Calu3 (cell line): Measurements from ENCODE around the gene SMTNL2. TPM values are rescaled to one million over a fixed set of nuclear protein-coding genes. Genes with fewer than 3 reads are reported as not detected.
"Not testable (repeated sequence)": the region's sequence is repeated elsewhere in the genome, so short reads cannot be mapped to it uniquely, and the experiment has no call there.

Experiments used
- BruUV-seq: library from RNA; stranded (reverse); fragments of 400-500 nt; replicated peaks from 2 replicates; lab custom pipeline; 2021; lab: Mats Ljungman, UMichigan
- CTCF ChIA-PET: fragments of 300-600 bp; sonication (Branson Sonifier 250); formaldehyde crosslinking; loops from one replicate; lab custom pipeline; 2022; ENCODE audit warnings: antibody characterized with exemption; lab: Charles Lee
- DNase-seq: peaks from one replicate; pipeline ENCODE4 v3.0.0; 2022
- H3K27ac Mint-ChIP-seq: one replicate; pipeline ENCODE4 v1.8.0; 2022; ENCODE audit warnings: mixed read lengths; ENCODE audit not compliant: unreplicated experiment
- H3K27me3 Mint-ChIP-seq: one replicate; pipeline ENCODE4 v1.8.0; 2022; ENCODE audit warnings: mixed read lengths; ENCODE audit not compliant: unreplicated experiment
- H3K36me3 Mint-ChIP-seq: one replicate; pipeline ENCODE4 v1.8.0; 2022; ENCODE audit warnings: mild to moderate bottlenecking, moderate library complexity, mixed read lengths; ENCODE audit not compliant: insufficient read depth, unreplicated experiment
- H3K4me1 Mint-ChIP-seq: one replicate; pipeline ENCODE4 v1.8.0; 2022; ENCODE audit warnings: mild to moderate bottlenecking, low read depth, mixed read lengths; ENCODE audit not compliant: unreplicated experiment
- H3K4me3 Mint-ChIP-seq: one replicate; pipeline ENCODE4 v1.8.0; 2022; ENCODE audit warnings: mild to moderate bottlenecking, low read depth, moderate library complexity, mixed read lengths; ENCODE audit not compliant: unreplicated experiment
- H3K9me3 Mint-ChIP-seq: one replicate; pipeline ENCODE4 v1.8.0; 2022; ENCODE audit warnings: low read depth, mixed read lengths; ENCODE audit not compliant: unreplicated experiment
- CTCF ChIP-seq: fragments of 200-600 bp; IDR thresholded peaks from one replicate; pipeline ENCODE4 v1.8.0; 2022; ENCODE audit warnings: antibody characterized with exemption; ENCODE audit not compliant: unreplicated experiment
- intact Hi-C: fragments of 100-400 bp; cut with micrococcal nuclease; formaldehyde crosslinking; loops from one replicate; pipeline ENCODE4 v1.10.0; 2022; ENCODE audit not compliant: unreplicated experiment
- total RNA-seq: library from RNA; stranded (reverse); gene quantifications from 2 replicates; pipeline ENCODE4 v1.2.3, GENCODE V29; 2022

SMTNL2 gene
- total RNA-seq, 1 experiment from 2014 or later = not detected

- intact Hi-C loops = no loop called here
- H3K4me3 Mint-ChIP-seq = no peak overlapping the region
- no peak overlapping the region for H3K27ac Mint-ChIP-seq
- H3K9me3 Mint-ChIP-seq = no peaks in the 10 kb centered on the region
- no peaks in the 10 kb centered on the region for H3K4me1 Mint-ChIP-seq
- no peak for DNase-seq
- CTCF ChIA-PET = interaction anchor here (1.5 kb wide), 1 partner anchor 9 kb away, joined by 4 read pairs; no protein-coding TSS in a partner anchor
- no TSS peak for BruUV-seq
- no peak for TF ChIP-seq CTCF
- no peaks in the 10 kb centered on the region for H3K36me3 Mint-ChIP-seq
- H3K27me3 Mint-ChIP-seq = peaks cover 33% of the 10 kb centered on the region
Measured at GRCh38 chr17:4576161-4576558, 8.2 kb upstream of the SMTNL2 start.

- Mint-ChIP-seq H3K27ac (no peak overlapping the region), H3K27me3 (peaks cover 40% of the 10 kb centered on the region), H3K36me3 (peaks cover 5% of the 10 kb centered on the region), H3K4me1 (no peaks in the 10 kb centered on the region), H3K4me3 (no peak overlapping the region), H3K9me3 (no peaks in the 10 kb centered on the region)
- DNase-seq = no peak
- no peak for TF ChIP-seq CTCF
- intact Hi-C loops = no loop called here
- no TSS peak for BruUV-seq
- CTCF ChIA-PET = interaction anchor here (1.5 kb wide), 1 partner anchor 10 kb away, joined by 4 read pairs; no protein-coding TSS in a partner anchor
Measured at GRCh38 chr17:4576729-4577322, 7.5 kb upstream of the SMTNL2 start.

- H3K4me3 Mint-ChIP-seq = no peak overlapping the region
- no peak for DNase-seq
- BruUV-seq = no TSS peak
- H3K27me3 Mint-ChIP-seq = peaks cover 47% of the 10 kb centered on the region
- CTCF ChIA-PET = interaction anchor here (1.5 kb wide), 1 partner anchor 10 kb away, joined by 4 read pairs; no protein-coding TSS in a partner anchor
- no peaks in the 10 kb centered on the region for H3K9me3 Mint-ChIP-seq
- H3K27ac Mint-ChIP-seq = no peak overlapping the region
- TF ChIP-seq CTCF = no peak
- peaks cover 5% of the 10 kb centered on the region for H3K36me3 Mint-ChIP-seq
- no peaks in the 10 kb centered on the region for H3K4me1 Mint-ChIP-seq
- intact Hi-C loops = no loop called here
Measured at GRCh38 chr17:4577386-4577993, 6.8 kb upstream of the SMTNL2 start.

DNA sequence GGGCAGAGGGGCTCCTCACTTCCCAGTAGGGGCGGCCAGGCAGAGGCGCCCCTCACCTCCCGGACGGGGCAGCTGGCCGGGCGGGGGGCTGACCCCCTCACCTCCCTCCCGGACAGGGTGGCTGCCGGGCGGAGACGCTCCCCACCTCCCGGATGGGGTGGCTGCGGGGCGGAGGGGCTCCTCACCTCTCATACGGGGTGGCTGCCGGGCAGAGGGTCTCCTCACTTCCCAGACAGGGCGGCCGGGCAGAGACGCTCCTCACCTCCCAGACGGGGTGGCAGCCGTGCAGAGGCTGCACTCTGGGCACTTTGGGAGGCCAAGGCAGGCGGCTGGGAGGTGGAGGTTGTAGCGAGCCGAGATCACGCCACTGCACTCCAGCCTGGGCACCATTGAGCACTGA is 6.0 kb upstream of the SMTNL2 start:
- DNase-seq, BruUV-seq, CTCF ChIA-PET, H3K9me3 Mint-ChIP-seq, intact Hi-C loops, H3K4me1 Mint-ChIP-seq, H3K36me3 Mint-ChIP-seq, H3K27ac Mint-ChIP-seq, H3K4me3 Mint-ChIP-seq: not testable (repeated sequence)
- peaks cover 55% of the 10 kb centered on the region for H3K27me3 Mint-ChIP-seq

- no peak overlapping the region for H3K27ac Mint-ChIP-seq
- peaks cover 5% of the 10 kb centered on the region for H3K36me3 Mint-ChIP-seq
- no peaks in the 10 kb centered on the region for H3K9me3 Mint-ChIP-seq
- no TSS peak for BruUV-seq
- intact Hi-C loops = no loop called here
- DNase-seq = no peak
- CTCF ChIA-PET = no interaction called here
- TF ChIP-seq CTCF = no peak
- peaks cover 65% of the 10 kb centered on the region for H3K27me3 Mint-ChIP-seq
- no peaks in the 10 kb centered on the region for H3K4me1 Mint-ChIP-seq
- no peak overlapping the region for H3K4me3 Mint-ChIP-seq
Measured at GRCh38 chr17:4579678-4580077, 4.7 kb upstream of the SMTNL2 start.
